RWPE2 (cell line): ENCODE results near the gene ATG7.
"Not testable (repeated sequence)": the region's sequence is repeated elsewhere in the genome, so short reads cannot be mapped to it uniquely, and the experiment has no call there.

Source experiments
- ATAC-seq: fragments of 200-7000 bp; cut with Tn5 transposase; 3 replicates; pipeline ENCODE4 v1.9.1; 2021; ENCODE audit warnings: low read depth
- DNase-seq: peaks from one replicate; pipeline ENCODE4 v3.0.0-alpha.2; 2020; ENCODE audit warnings: low spot score
- H3K27ac ChIP-seq: fragments of 450-650 bp; 2 replicates; pipeline ENCODE4 v1.5.1; 2017; ENCODE audit warnings: mild to moderate bottlenecking; ENCODE audit not compliant: poor library complexity, severe bottlenecking
- H3K27me3 ChIP-seq: fragments of 250-450 bp; sonication (Bioruptor Pico); 2 replicates; pipeline ENCODE4 v1.5.1; 2021; ENCODE audit warnings: mild to moderate bottlenecking, moderate library complexity; ENCODE audit not compliant: insufficient read depth, poor library complexity, severe bottlenecking
- H3K36me3 ChIP-seq: fragments of 250-450 bp; sonication (Bioruptor Pico); 2 replicates; pipeline ENCODE4 v1.5.1; 2020; ENCODE audit warnings: low read depth, mild to moderate bottlenecking, moderate library complexity
- H3K4me1 ChIP-seq: fragments of 250-450 bp; sonication (Bioruptor Pico); 2 replicates; pipeline ENCODE4 v1.5.1; 2021; ENCODE audit warnings: mild to moderate bottlenecking, moderate library complexity; ENCODE audit not compliant: insufficient read depth, poor library complexity, severe bottlenecking
- H3K4me3 ChIP-seq: fragments of 250-450 bp; sonication (Bioruptor Pico); 2 replicates; pipeline ENCODE4 v1.5.1; 2021; ENCODE audit warnings: mild to moderate bottlenecking, moderate library complexity; ENCODE audit not compliant: severe bottlenecking
- H3K9me3 ChIP-seq: fragments of 250-450 bp; sonication (Bioruptor Pico); 2 replicates; pipeline ENCODE4 v1.5.1; 2021; ENCODE audit warnings: mild to moderate bottlenecking, moderate library complexity; ENCODE audit not compliant: severe bottlenecking
- TF ChIP-seq, protein P1 (sequence below): fragments of 450-650 bp; IDR thresholded peaks from one replicate; pipeline ENCODE4 v1.5.1; 2017; ENCODE audit warnings: mild to moderate bottlenecking, moderate library complexity; ENCODE audit not compliant: poor library complexity, severe bottlenecking

Gene ATG7

DNA sequence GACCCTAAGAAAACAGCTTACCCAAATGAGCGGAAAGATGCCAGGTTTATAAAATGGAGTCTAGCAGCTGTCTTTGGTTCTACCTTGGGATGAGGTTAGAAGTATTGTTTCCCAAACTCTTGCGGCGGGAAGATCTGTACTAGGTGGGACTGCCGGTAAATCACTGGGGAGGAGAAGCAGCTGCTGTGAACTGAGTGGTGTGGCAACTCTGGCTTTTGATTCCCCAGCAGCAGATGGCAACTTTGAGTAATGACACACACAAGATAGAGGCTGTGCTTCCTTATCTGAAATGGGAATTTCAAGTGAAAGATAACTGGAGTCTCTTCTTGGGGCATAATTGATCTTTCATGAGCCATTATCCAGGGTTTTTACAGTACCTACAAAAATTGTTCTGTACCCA is 184.9 kb downstream of the ATG7 start:
- Histone ChIP-seq H3K27ac (peak overlapping the region; percentile 50), H3K27me3 (no peaks in the 10 kb centered on the region), H3K9me3 (no peaks in the 10 kb centered on the region), H3K4me3 (no peak overlapping the region), H3K36me3 (no peaks in the 10 kb centered on the region), H3K4me1 (peaks cover 32% of the 10 kb centered on the region)
- no peak for DNase-seq
- TF ChIP-seq, protein P1, sequence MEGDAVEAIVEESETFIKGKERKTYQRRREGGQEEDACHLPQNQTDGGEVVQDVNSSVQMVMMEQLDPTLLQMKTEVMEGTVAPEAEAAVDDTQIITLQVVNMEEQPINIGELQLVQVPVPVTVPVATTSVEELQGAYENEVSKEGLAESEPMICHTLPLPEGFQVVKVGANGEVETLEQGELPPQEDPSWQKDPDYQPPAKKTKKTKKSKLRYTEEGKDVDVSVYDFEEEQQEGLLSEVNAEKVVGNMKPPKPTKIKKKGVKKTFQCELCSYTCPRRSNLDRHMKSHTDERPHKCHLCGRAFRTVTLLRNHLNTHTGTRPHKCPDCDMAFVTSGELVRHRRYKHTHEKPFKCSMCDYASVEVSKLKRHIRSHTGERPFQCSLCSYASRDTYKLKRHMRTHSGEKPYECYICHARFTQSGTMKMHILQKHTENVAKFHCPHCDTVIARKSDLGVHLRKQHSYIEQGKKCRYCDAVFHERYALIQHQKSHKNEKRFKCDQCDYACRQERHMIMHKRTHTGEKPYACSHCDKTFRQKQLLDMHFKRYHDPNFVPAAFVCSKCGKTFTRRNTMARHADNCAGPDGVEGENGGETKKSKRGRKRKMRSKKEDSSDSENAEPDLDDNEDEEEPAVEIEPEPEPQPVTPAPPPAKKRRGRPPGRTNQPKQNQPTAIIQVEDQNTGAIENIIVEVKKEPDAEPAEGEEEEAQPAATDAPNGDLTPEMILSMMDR: no peak
- no peak for ATAC-seq

DNA sequence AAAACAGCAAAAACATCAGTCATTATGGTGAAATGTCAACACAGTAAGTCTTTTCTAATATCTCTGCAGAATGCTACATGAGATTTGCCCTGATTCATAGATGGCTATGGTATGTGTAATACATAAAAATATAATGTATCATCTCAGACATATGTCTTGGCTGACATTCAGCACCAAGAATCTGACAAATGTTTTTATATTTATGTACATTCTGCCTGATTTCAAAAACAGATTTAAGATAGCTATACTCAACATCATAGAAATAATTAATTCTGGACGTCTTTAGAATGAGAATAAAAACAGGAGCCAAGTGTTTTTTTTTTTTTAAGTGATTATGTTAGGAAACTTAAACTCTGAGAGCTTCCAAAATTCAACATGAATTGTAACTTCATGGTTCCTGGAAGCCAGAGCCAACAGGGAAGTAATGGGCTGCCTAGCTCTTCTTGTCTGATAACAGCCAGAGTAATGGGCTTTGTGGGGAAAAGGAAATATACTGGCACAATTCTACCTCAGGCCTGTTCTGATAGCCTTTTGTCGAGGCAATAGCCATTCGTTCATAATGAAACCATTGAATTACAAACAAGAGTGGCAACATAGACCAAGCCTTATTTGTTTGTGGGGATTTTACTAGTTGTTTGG is 187.1 kb downstream of the ATG7 start:
- peak overlapping the region; percentile 72 for H3K27ac ChIP-seq

DNA sequence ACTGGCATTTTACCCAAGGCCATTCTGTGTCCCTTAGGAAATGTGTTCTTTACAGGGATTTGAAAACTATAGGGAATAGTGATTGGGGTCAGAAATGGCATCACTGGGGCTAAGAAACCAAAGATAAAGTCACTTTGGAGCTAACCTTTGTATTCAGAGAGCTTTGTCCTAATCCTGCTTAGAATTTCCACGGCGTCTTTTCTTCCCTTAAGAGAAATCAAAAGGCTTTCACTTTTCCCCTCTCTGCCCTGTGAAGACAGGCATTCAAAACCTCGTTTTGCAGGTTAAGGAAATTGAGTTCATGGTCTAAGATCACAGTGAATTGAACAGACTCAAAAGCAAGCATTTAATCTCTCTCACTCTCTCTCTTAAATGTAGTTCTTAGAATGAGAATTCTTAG is 189.0 kb downstream of the ATG7 start:
- DNase-seq: no peak
- TF ChIP-seq, protein P1: no peak
- no peaks in the 10 kb centered on the region for H3K36me3 ChIP-seq
- no peak overlapping the region for H3K27ac ChIP-seq
- no peak for ATAC-seq
- H3K27me3 ChIP-seq: no peaks in the 10 kb centered on the region
- H3K4me3 ChIP-seq: no peak overlapping the region
- H3K9me3 ChIP-seq: no peaks in the 10 kb centered on the region
- peaks cover 14% of the 10 kb centered on the region for H3K4me1 ChIP-seq

More for the DNA sequence above, 187.1 kb downstream of the ATG7 start:
- ATAC-seq (peak; percentile 70), DNase-seq (no peak)
- Histone ChIP-seq H3K4me1 (peaks cover 30% of the 10 kb centered on the region), H3K27me3 (no peaks in the 10 kb centered on the region), H3K9me3 (no peaks in the 10 kb centered on the region), H3K4me3 (no peak overlapping the region), H3K36me3 (no peaks in the 10 kb centered on the region)
- TF ChIP-seq, protein P1: no peak

DNA sequence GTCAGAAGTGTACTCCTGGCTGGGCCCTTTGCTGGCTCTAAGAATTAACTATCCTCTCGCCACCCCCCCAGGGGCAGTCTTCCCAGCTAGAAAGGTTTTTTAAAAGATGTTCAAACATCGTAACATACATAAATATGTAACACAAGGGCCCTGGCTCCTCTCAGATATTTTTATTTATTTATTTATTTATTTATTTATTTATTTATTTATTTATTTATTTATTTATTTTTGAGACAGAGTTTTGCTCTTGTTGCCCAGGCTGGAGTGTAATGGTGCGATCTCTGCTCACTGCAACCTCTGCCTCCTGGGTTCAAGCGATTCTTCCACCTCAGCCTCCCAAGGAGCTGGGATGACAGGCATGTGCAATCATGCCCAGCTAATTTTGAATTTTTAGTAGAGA is 190.5 kb downstream of the ATG7 start:
- not testable (repeated sequence) for DNase-seq, H3K4me3 ChIP-seq, H3K27me3 ChIP-seq, H3K9me3 ChIP-seq, ATAC-seq, H3K27ac ChIP-seq, H3K36me3 ChIP-seq, H3K4me1 ChIP-seq

DNA sequence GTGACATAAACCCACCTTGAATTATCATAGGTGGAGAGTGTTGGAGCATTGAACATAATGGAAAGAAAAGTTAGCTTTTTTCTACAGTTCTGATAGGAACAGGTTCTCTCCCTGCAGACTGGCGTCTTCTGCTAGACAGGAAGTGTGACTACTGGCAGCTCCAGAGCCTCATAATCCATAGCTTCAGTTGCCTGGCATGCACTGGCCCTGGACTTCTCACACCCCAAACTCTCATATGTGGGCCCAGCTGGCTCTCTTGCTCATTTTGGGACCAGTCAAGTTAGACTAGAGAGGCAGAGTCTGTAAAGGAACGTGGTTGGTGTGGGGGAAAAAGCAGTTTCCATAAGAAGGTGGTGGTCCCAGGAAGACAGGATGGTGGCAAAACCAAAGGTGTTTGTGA is 191.4 kb downstream of the ATG7 start:
- H3K4me1 ChIP-seq: peaks cover 8% of the 10 kb centered on the region
- no peaks in the 10 kb centered on the region for H3K36me3 ChIP-seq
- no peaks in the 10 kb centered on the region for H3K9me3 ChIP-seq
- no peak overlapping the region for H3K27ac ChIP-seq
- TF ChIP-seq, protein P1: no peak
- H3K4me3 ChIP-seq: no peak overlapping the region
- H3K27me3 ChIP-seq: no peaks in the 10 kb centered on the region
- DNase-seq (no peak), ATAC-seq (no peak)
